GM19468 (cell line): ENCODE measurements around the gene GLB1L3.
"Not testable (repeated sequence)": the region's sequence is repeated elsewhere in the genome, so short reads cannot be mapped to it uniquely, and the experiment has no call there.

ENCODE experiments used
- ATAC-seq: cut with Tn5 transposase; IDR thresholded peaks from one replicate; pipeline ENCODE4 v1.9.1; 2021; ENCODE audit warnings: mild to moderate bottlenecking, moderate library complexity, moderate number of reproducible peaks; ENCODE audit not compliant: unreplicated experiment; ENCODE audit errors: extremely low read depth

GLB1L3 gene

DNA sequence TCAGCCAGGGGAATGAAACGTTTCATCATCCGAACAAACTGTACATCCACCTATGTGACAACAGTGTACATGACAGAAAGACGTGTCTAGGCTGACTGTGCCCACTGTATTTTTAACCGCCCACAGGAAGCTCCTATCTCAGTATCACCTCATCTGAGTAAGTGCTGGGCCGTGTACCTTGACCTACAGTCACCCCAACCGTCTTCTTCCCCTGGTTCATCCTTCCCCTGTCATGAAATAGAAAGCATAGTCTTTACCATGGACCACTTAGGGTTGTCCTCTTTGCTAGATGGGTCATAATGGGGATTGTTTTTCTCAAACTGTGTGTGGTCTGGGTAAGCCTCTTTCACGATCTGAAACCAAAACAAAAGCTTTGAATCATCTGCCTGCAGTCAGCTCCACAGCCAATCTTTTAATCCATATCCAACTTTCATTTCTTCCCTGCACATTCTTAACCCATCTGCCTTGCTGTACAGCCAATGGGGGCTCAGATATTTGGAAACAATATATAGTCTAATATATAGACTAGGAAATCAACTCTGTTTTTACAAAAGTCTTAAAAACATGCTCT, 27.2 kb upstream of the GLB1L3 start:
- no peak for ATAC-seq

GRCh38 chr11:134250246-134250645, 25.9 kb upstream of the GLB1L3 start:
- no peak for ATAC-seq

GRCh38 chr11:134250675-134251074, 25.5 kb upstream of the GLB1L3 start:
- no peak for ATAC-seq

- peak; percentile 2 for ATAC-seq
Measured at GRCh38 chr11:134252346-134253187, 23.6 kb upstream of the GLB1L3 start.

- peak; percentile 100 for ATAC-seq
Measured at GRCh38 chr11:134253188-134253993, 22.8 kb upstream of the GLB1L3 start, which contains the start of the genes ACAD8 and THYN1. Gene ACAD8 (plus strand): TSS chr11:134253568. CDS start chr11:134253601, 33 bp downstream. Gene THYN1 (minus strand): TSS chr11:134253352. CDS start chr11:134252882, 470 bp downstream.

GRCh38 chr11:134254433-134255183, 21.6 kb upstream of the GLB1L3 start:
- no peak for ATAC-seq

DNA sequence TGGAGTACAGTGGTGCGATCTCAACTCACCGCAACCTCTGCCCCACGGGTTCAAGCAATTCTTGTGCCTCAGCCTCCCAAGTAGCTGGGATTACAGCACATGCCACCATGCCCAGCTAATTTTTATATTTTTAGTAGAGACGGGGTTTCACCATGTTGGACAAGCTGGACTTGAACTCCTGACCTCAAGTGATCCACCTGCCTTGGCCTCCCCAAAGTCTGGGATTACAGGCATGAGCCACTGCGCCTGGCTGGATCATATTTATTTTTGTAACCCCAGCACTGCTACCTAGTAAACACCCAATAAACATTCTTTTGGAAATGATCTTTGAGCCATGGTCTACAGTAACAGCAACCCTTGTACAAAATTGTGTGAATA, 21.0 kb upstream of the GLB1L3 start:
- not testable (repeated sequence) for ATAC-seq

DNA sequence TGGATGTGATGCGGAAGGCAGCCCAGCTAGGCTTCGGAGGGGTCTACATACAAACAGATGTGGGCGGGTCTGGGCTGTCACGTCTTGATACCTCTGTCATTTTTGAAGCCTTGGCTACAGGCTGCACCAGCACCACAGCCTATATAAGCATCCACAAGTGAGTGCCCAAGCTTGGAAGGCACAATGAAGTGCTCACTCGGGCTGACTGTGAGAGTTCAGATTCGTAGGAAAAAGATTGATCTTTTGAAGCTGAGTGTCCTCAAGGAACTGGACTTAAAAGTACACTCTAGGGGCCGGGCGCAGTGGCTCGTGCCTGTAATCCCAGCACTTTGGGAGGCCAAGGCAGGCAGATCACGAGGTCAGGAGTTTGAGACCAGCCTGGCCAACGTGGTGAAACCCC, 19.1 kb upstream of the GLB1L3 start:
- no peak for ATAC-seq

- ATAC-seq = no peak
Measured at GRCh38 chr11:134258577-134258976, 17.6 kb upstream of the GLB1L3 start.

GRCh38 chr11:134260503-134260902, 15.7 kb upstream of the GLB1L3 start:
- ATAC-seq = no peak

DNA sequence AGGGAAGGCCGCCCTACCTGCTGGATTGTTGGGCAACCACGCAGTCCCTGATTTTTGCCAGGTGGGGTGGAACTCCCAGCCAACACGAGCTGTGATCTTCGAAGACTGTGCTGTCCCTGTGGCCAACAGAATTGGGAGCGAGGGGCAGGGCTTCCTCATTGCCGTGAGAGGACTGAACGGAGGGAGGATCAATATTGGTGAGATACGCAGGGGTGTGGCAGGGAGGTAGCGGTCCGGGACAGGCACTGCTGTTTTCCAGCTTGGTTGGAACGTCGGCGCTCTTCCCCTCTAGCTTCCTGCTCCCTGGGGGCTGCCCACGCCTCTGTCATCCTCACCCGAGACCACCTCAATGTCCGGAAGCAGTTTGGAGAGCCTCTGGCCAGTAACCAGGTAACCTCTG, 15.2 kb upstream of the GLB1L3 start:
- no peak for ATAC-seq

GRCh38 chr11:134261626-134262488, 14.3 kb upstream of the GLB1L3 start:
- ATAC-seq = no peak

DNA sequence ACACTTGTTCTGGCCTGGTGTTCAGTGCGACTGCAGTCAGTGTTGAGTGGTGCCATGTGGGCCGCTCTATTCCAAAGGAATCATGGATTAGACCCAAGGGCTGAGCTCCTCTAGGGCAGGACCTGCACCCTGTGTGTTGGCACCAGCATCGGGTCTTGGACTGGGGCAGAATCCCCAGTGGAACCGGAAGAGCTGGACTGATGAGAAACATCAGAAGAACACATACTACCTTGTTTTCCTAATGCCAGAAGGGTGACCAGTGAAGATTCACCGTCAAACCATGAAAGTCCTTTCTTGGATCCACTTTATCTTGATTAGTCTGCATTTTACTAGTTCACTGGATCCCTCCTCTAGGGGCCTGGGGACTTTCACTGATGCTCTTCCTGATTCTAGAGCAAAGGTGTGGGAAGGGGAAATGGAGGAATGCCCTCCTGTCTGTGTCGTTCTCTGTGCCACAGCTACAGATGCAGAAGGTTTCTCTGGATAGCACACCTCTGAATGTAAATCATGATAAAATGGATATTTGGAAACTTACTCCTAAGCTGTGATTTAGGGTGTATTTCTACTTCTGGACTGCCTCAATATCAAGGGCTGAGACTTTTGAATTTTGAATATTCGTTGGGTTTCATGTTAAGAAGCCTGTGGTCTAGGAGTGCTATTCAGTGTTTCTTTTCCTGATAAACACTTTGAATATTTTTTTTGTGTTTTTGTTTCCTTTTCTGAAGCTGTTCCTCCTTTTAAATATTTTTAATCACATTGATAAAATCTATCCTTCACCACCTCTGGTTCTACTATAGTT, 11.0 kb upstream of the GLB1L3 start:
- no peak for ATAC-seq

DNA sequence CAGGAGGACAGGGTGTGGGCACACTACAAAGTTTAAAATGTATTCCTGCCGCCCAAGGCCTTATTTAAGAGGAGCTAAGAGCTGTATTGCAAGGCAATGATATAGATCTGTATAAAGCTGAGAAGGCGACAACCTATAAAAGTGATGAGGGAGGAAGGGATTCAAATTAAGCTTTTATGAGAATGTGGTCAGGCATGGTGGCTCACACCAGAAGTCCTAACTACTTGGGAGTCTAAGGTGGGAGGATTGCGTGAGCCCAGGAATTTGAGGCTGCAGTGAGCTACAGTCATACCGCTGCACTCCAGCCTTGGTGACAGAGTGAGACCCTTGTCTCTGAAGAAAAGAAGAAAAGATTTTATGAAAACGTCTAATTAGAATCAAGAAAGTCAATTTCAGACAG, 9.7 kb upstream of the GLB1L3 start:
- ATAC-seq = no peak

DNA sequence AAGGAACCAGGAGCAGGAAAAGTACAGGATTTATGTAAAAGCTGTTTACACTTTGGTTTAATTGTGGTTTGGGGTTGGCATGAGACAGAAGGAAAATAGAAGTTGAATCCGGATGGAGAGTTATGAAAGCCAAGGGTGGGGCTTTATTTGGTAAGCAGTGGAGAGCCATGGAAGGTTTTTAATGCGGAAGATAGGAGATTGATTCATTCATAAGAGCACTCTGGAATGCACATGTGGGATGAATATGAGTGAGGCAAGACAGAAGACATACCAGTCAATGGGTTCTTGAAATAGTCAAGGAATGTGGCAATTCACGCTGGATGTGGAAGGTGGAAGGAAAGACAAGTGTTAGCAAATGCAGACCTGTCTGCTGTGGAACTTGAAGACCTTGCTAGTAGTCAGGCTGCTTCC, 9.3 kb upstream of the GLB1L3 start:
- ATAC-seq = no peak

- ATAC-seq = no peak
Measured at GRCh38 chr11:134267461-134267860, 8.7 kb upstream of the GLB1L3 start.

GRCh38 chr11:134267966-134268365, 8.2 kb upstream of the GLB1L3 start:
- no peak for ATAC-seq

GRCh38 chr11:134270250-134270714, 5.9 kb upstream of the GLB1L3 start:
- ATAC-seq = no peak
